Measurements from ENCODE around the gene RGS14. TPM values are rescaled to one million over a fixed set of nuclear protein-coding genes. Genes with fewer than 3 reads are reported as not detected.
"Not testable (repeated sequence)": the region's sequence is repeated elsewhere in the genome, so short reads cannot be mapped to it uniquely, and the experiment has no call there.

RGS14 gene
- total RNA-seq, 1 donor: 3.5 TPM

- TF ChIP-seq, protein P1, sequence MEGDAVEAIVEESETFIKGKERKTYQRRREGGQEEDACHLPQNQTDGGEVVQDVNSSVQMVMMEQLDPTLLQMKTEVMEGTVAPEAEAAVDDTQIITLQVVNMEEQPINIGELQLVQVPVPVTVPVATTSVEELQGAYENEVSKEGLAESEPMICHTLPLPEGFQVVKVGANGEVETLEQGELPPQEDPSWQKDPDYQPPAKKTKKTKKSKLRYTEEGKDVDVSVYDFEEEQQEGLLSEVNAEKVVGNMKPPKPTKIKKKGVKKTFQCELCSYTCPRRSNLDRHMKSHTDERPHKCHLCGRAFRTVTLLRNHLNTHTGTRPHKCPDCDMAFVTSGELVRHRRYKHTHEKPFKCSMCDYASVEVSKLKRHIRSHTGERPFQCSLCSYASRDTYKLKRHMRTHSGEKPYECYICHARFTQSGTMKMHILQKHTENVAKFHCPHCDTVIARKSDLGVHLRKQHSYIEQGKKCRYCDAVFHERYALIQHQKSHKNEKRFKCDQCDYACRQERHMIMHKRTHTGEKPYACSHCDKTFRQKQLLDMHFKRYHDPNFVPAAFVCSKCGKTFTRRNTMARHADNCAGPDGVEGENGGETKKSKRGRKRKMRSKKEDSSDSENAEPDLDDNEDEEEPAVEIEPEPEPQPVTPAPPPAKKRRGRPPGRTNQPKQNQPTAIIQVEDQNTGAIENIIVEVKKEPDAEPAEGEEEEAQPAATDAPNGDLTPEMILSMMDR (IDR thresholded peaks at IDR 0.05; ENCODE audit: insufficient read depth, low read depth, low read length): no peak
- no peak overlapping the region for H3K4me3 ChIP-seq (ENCODE audit: low read depth, low read length)
- DNase-seq (ENCODE audit: low read depth): peak; percentile 22
Observed at GRCh38 chr5:177339107-177339638, 18.6 kb upstream of the RGS14 start.

GRCh38 chr5:177343000-177343399 is 14.7 kb upstream of the RGS14 start:
- not testable (repeated sequence) for DNase-seq (ENCODE audit: low read depth); H3K4me3 ChIP-seq (ENCODE audit: low read depth, low read length)

GRCh38 chr5:177343777-177344176 is 13.9 kb upstream of the RGS14 start:
- TF ChIP-seq, protein P1 (IDR thresholded peaks at IDR 0.05; ENCODE audit: insufficient read depth, low read depth, low read length): no peak
- no peak overlapping the region for H3K4me3 ChIP-seq (ENCODE audit: low read depth, low read length)
- no peak for DNase-seq (ENCODE audit: low read depth)

GRCh38 chr5:177344891-177345290 is 12.8 kb upstream of the RGS14 start:
- H3K4me3 ChIP-seq (ENCODE audit: low read depth, low read length): no peak overlapping the region
- TF ChIP-seq, protein P1 (IDR thresholded peaks at IDR 0.05; ENCODE audit: insufficient read depth, low read depth, low read length): no peak
- no peak for DNase-seq (ENCODE audit: low read depth)

GRCh38 chr5:177346820-177347219 is 10.9 kb upstream of the RGS14 start:
- H3K4me3 ChIP-seq (ENCODE audit: low read depth, low read length): peak overlapping the region; percentile 5
- peak; percentile 53 for DNase-seq (ENCODE audit: low read depth)
- TF ChIP-seq, protein P1 (IDR thresholded peaks at IDR 0.05; ENCODE audit: insufficient read depth, low read depth, low read length): no peak

DNA sequence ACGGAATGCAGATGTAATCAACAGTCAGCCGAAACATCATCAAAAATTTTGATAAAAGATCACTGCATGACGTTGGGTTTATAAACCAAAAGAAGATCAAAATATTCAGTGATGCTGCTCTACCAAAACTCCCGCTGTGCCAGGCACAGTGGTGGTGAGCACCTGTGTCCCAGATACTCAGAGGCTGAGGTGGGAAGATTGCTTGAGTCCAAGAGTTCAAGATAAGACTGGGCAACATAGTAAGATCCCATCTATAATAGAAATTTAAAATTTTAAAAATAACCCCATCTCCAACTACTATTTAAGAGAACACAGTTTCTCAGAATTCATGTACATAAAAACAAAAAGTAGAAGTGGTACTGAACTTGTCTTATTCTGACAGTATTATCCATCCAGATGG is 10.0 kb upstream of the RGS14 start:
- DNase-seq (ENCODE audit: low read depth): no peak
- H3K4me3 ChIP-seq (ENCODE audit: low read depth, low read length): no peak overlapping the region
- TF ChIP-seq, protein P1 (IDR thresholded peaks at IDR 0.05; ENCODE audit: insufficient read depth, low read depth, low read length): no peak

- no peak overlapping the region for H3K4me3 ChIP-seq (ENCODE audit: low read depth, low read length)
- TF ChIP-seq, protein P1 (IDR thresholded peaks at IDR 0.05; ENCODE audit: insufficient read depth, low read depth, low read length): no peak
Observed at GRCh38 chr5:177349362-177349647, 8.4 kb upstream of the RGS14 start.

More at GRCh38 chr5:177349362-177349647, 8.4 kb upstream of the RGS14 start:
- no peak for DNase-seq (ENCODE audit: low read depth)
